HG03342 (cell line): ENCODE data around the gene ARMC9.
"Not testable (repeated sequence)": the region's sequence is repeated elsewhere in the genome, so short reads cannot be mapped to it uniquely, and the experiment has no call there.

ENCODE experiments used
- ATAC-seq: cut with Tn5 transposase; IDR thresholded peaks from one replicate; pipeline ENCODE4 v1.9.1; 2021; ENCODE audit warnings: mild to moderate bottlenecking, moderate library complexity; ENCODE audit not compliant: unreplicated experiment

The ARMC9 gene, protein sequence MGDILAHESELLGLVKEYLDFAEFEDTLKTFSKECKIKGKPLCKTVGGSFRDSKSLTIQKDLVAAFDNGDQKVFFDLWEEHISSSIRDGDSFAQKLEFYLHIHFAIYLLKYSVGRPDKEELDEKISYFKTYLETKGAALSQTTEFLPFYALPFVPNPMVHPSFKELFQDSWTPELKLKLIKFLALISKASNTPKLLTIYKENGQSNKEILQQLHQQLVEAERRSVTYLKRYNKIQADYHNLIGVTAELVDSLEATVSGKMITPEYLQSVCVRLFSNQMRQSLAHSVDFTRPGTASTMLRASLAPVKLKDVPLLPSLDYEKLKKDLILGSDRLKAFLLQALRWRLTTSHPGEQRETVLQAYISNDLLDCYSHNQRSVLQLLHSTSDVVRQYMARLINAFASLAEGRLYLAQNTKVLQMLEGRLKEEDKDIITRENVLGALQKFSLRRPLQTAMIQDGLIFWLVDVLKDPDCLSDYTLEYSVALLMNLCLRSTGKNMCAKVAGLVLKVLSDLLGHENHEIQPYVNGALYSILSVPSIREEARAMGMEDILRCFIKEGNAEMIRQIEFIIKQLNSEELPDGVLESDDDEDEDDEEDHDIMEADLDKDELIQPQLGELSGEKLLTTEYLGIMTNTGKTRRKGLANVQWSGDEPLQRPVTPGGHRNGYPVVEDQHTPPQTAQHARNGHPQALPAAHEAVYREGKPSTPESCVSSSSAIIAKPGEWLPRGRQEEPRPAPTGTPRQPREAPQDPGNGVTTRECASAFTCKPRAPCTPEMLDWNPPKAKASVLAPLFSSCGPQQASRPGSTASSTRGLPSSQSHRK

GRCh38 chr2:231198291-231199173 lies at the start of gene ARMC9:
Gene ARMC9, plus strand, starts transcription at chr2:231198631. Its CDS starts 7,608 bp downstream, at chr2:231206239.
- peak; percentile 97 for ATAC-seq

- ATAC-seq = no peak
Measured at GRCh38 chr2:231152800-231153557, 45.5 kb upstream of the ARMC9 start.

- ATAC-seq = no peak
Measured at GRCh38 chr2:231159306-231159705, 39.1 kb upstream of the ARMC9 start.

- ATAC-seq = no peak
Measured at GRCh38 chr2:231160701-231161100, 37.7 kb upstream of the ARMC9 start.

DNA sequence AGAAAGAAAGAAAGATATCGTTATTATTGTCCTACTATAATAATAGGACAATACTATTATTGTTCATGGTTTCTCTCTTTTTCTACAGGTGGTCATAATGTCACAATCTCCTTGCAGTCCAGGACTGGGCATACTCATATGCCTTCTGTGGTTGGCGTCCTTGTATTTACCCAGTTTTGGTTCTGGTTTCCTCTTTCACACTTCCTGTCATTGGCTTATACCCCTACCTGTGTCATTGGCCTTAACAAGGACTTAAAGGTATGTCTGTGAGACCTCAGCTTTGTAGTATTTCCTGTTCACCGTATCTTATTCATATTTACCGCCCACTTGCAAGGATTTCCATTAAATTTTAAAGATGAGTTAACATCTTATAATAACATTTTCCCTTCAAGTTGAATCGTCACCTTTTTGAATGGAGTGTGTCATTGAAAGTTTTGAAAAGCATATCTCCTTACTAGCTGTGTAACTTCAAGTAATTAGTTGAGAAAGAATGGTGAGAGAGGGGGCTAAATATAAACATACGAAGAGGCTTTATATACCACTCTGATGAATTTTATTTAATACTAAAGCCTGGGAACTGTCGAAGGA lies 37.1 kb upstream of the ARMC9 start:
- no peak for ATAC-seq

GRCh38 chr2:231161877-231162329 lies 36.5 kb upstream of the ARMC9 start:
- no peak for ATAC-seq

GRCh38 chr2:231163011-231163410 lies 35.4 kb upstream of the ARMC9 start:
- no peak for ATAC-seq

DNA sequence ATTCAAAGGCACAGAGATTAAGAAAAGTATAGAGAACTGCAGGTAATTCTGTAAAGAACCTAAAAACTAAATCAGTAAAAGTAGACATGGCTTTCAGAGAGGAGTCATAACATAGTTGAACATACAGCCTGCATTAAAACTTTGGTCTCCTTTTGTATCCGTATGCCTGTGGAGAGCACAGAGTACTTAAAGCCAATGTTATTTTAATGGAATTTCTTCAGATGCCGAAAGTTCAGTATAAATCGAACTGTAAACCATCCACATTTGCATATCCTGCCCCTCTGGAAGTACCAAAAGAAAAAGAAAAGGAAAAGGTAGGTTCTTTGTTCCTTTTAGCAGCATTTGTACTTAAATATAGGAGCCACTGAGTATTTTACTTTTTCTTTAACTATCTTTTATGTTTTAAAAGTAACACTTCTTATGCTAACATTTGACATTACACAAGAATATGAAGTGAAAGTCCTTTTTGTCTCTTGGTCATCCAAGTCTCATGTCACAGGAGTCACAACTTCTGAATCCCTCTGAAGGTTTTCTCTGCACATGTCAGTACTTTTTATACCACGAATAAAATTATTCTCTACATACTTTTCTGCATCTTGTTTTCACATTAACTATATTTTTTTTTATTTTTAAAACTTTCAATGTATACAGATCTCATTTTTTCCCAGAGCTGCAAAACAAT lies 34.9 kb upstream of the ARMC9 start:
- ATAC-seq = no peak

DNA sequence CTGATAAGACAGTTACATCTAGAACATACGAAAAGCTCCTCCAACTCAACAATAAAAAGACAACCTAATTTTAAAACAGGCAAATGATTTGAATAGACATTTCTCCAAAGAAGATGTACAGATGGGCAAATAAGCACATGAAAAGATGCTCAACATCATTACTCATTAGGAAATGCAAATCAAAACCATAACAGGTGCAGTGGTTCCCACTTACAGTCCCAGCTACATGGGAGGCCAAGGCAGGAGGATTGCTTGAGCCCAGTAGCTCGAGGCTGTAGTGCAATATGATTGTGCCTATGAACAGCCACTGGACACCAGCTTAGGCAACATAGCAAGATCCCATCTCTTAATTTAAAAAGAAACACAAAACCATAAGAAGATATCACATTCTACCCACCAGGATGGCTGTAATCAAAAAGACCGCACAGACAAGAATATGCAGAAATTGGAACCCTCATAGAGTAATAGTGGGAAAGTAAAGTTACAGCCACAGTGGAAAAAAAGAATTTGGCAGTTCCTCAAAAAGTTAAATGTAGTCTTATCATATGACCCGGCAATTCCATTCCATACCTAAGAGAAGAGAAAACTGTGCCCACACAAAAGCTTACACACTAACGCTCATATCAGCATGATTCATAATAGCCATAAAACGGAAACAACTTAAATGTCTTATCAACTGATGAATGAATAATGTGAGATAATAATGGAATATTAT lies 30.5 kb upstream of the ARMC9 start:
- no peak for ATAC-seq

DNA sequence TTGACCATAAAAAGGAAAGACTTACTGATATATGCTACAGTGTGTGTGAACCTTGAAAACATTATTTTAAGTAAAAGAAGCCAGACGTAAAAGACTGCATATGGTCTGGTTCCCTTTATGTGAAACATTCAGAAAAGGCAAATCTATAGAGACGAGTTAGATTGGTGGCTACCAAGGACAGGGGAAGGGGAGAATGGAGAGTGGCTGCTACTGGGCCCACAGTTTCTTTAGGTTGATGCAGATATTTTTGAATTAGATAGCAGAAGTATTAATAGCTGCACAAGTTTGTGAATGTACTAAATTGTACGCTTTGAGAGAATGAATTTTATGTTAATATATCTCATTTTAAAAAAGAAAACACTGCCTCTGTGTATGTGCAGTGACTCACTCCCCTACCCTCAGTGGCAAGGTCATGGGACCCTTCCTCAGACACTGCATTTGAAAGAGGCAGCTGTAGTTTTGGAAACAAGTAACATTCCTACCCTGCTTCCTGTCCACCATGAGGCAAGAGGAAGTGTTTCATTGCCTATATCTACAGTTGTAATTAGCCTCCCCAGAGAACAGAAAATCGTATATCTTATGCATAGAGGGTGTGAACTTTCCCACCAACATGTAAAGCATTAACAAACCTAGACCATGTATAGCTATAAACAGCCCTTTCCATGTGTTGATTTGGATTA lies 29.8 kb upstream of the ARMC9 start:
- ATAC-seq = no peak

DNA sequence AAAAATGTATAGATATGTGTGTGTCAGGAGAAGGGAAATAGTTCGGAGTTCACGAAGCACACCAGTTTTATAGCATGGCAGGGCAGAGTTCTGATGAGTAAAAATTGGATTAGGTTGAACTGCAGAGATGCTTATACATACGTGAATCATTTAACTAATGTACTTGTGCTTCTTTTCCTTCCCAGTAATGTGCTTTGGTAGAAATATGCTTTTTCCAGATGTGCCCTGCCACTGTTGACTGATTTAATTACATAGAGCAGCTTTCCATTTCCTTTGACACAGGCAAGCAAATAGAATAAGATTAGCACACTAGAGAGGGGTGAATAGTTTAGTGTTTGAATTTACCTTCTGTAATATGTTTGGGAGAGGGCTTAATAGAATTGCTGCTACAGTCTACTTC lies 28.9 kb upstream of the ARMC9 start:
- no peak for ATAC-seq

DNA sequence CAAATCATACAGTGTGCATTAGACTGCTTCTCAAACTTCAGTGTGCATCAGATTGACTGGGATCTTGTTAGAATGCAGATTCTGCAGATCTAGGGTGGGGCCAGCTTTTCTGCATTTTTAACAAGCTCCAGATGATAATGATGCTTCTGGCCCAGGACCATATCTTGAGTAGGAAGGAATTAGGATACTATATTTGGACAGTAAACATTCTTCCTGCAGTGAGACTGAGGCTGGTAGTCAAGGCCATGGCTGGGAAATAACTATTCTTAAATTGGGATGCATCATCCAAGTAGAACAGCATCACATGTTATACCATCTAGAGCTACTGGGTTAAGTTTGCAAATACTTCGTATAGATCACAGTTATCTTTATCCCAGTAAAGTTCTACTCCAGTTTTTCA lies 28.4 kb upstream of the ARMC9 start:
- no peak for ATAC-seq

DNA sequence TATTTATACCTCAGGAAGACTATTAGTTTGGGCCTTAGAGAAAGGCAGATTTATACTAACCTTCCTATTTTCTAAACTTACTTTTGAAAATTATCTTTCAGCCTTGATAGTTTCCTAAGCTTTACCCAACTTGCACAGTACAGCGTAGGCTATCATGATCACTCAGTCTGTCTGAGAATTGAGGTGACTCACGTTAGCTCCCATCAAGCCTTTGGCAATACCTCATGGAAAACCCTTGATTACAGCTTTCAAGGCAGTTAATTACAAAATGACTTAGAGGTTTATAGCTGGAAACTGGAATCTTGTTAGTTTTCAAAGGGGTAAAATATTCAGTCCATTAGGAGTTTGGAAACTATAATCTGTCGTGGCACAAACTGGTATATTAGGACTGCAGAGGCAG lies 26.4 kb upstream of the ARMC9 start:
- no peak for ATAC-seq

DNA sequence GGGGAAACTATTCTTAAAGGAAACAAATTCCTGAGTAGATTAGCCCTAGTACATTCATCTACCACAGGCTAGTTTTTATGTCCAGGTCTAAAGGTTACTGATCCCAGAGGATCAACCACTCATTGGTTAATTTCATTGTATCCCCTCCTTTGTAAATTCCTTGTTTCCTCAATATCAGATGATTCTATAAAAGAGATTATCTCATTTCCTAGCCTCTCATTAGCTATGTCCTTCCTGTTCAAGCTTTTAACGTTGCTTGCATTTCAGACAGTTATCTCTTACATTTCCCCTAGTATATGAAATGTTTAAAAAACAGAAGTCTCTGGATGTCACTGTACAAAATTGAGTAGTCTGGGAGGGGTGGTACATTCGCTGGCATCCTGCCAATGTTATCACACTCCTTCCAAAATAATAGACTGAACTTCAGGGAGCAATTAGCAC lies 24.2 kb upstream of the ARMC9 start:
- ATAC-seq = no peak

GRCh38 chr2:231176066-231176465 lies 22.4 kb upstream of the ARMC9 start:
- ATAC-seq = no peak

DNA sequence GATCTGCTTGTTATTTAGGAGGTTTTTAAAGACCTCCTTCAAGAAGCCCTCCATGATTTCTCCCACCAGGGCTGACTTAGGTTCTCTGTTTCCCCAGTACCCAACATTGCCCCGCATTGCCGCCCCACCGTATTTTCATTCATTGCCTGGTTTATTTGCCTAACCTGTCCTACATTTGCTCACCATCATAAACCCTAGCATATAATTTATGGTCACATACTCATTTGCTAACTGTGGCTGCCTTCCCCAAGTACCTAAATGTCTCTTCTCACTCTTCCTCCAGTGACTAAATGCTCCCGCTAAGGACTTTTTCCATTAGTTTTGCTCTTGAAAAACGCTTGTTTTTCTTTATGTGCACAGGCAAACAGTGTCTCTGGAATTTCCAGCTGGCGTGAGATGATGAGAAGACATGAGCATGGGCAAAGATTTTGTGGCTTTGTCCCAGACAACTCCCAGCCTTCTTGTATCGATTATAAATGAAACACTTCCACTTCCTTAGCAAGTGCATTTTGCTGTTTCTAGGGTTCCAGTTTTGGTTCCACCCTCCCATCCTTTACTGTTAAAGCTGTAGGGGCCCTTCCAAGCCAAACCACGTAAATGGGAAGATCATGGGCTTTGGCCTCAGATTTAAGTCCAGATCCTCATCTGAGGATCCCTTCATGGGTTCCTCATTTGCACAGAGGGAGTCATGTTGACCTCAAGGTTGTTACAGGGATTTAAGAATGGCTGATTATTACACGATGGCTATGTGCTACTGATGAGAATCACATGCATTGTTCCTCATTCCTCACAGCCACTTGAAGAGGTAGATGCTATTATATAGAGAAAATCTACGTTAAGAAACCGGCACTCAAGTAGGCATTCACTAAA lies 21.0 kb upstream of the ARMC9 start:
- ATAC-seq = no peak

DNA sequence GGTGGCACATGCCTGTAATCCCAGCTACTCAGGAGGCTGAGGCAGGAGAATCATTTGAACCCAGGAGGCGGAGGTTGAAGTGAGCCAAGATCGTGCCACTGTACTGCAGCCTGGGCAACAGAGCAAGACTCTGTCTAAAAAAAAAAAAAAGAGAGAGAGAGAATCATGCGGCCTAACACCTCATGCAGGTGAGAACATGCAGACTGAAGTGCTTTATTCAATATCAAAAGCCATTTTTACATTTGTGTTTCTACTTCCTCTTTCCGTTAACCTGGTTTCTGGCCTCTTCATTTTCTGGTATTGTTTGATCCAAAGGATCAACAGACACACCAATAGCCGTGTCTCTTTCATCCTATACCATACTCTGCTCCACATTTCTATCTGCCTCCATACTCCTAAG lies 19.6 kb upstream of the ARMC9 start:
- ATAC-seq = not testable (repeated sequence)
